PFSK-1 (cell line): ENCODE results near the gene SAG.

ENCODE experiments used
- FOXP2 ChIP-seq: optimal IDR thresholded peaks from 2 replicates; pipeline ENCODE3; 2011; ENCODE audit warnings: borderline replicate concordance, control low read depth, inconsistent platforms; ENCODE audit not compliant: insufficient read depth; ENCODE audit errors: extremely low read length, extremely low read depth
- POLR2AphosphoS5 ChIP-seq: IDR thresholded peaks from 2 replicates; pipeline ENCODE4 v1.6.1; 2012; ENCODE audit warnings: low read depth, mild to moderate bottlenecking, control low read depth, low read length, moderate library complexity
- REST ChIP-seq, 2 experiments: IDR thresholded peaks; 2 replicates each; pipeline versions ENCODE4 v1.6.1 to v1.8.0; 2011 to 2012; ENCODE audit warnings: low read depth in 2 of 2, low read length in 2 of 2, control low read depth in 1 of 2, inconsistent platforms in 1 of 2, mild to moderate bottlenecking in 1 of 2, moderate library complexity in 1 of 2; ENCODE audit not compliant: insufficient read depth in 1 of 2
- SIN3A ChIP-seq: IDR thresholded peaks from 2 replicates; pipeline ENCODE4 v1.6.1; 2012; ENCODE audit warnings: mild to moderate bottlenecking, low read length, moderate library complexity, borderline replicate concordance; ENCODE audit not compliant: insufficient read depth
- TAF1 ChIP-seq: IDR thresholded peaks from 2 replicates; pipeline ENCODE4 v1.6.1; 2012; ENCODE audit warnings: low read length, control low read depth, borderline replicate concordance; ENCODE audit not compliant: insufficient read depth

Gene SAG

DNA sequence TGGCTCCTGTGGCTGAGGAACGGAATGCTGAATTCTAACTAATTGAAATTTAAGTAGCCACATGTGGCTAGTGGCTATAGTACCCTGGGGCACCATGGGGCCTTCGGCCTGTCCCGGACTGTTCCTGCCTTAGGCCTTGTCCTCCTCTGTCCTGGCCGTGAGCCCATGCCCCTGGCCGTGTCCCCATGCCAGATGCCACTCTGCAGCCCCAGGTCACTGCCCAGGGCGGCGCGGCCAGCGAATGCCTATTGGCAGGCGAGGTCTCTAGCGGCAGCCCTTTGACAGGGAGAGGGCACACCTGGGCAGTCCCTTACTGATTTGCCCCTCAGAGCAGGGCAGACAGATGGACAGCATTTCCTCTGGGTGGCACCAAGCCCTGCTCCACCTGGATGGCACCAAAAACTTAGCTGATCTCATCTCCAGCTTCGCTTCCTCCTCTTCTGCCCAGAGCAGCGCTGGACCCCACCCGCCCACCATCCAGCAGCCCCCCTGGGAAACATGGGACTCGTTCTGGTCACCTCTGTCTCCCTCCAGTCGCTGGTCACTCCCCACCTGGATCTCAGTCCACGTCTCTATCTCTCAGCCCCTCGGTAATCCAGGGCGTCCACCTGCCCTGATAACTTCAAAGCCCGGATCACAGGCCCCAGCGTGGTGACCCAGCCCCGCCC lies 45.6 kb downstream of the SAG start:
- TF ChIP-seq TAF1 (no peak), POLR2AphosphoS5 (no peak), REST (IDR thresholded peaks at IDR 0.05; ENCODE audit: insufficient read depth in 1 of 2, low read depth in 2 of 2, low read length in 2 of 2) (no peak), SIN3A (no peak), FOXP2 (no peak)

GRCh38 chr2:233353769-233354499 lies 46.3 kb downstream of the SAG start, which contains the start of gene DGKD:
DGKD (plus strand) TSS chr2:233354494; CDS start chr2:233354519, 25 bp downstream.
- TF ChIP-seq TAF1 = no peak
- TF ChIP-seq FOXP2 = peak; percentile 13

- TF ChIP-seq FOXP2 (no peak), POLR2AphosphoS5 (no peak)
Observed at GRCh38 chr2:233354500-233354924, 46.9 kb downstream of the SAG start.

- TF ChIP-seq SIN3A (no peak), POLR2AphosphoS5 (no peak), TAF1 (no peak), REST (IDR thresholded peaks at IDR 0.05; ENCODE audit: insufficient read depth in 1 of 2, low read depth in 2 of 2, low read length in 2 of 2) (no peak), FOXP2 (no peak)
Observed at GRCh38 chr2:233354971-233355574, 47.5 kb downstream of the SAG start.

DNA sequence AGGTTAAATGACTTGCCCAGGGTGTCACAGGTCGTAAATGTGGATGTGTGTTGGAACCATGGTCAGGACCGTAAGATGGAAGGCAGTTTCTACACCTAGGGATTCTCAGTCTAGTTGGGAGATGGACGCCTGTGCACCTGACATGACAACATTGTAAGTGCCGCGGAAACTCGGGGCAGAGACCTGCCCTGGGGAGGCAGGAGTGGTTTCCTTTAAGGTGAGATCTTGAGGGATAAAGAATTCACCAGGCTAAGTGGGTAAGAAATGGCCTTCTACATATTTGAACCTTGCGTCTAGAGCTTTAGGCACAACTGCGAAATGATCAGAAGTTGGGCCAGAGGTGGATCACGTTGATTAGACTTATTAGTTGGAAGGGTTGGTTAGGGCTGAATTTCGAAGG lies 48.3 kb downstream of the SAG start:
- TF ChIP-seq FOXP2 (no peak), REST (IDR thresholded peaks at IDR 0.05; ENCODE audit: insufficient read depth in 1 of 2, low read depth in 2 of 2, low read length in 2 of 2) (no peak), SIN3A (no peak), TAF1 (no peak), POLR2AphosphoS5 (no peak)

DNA sequence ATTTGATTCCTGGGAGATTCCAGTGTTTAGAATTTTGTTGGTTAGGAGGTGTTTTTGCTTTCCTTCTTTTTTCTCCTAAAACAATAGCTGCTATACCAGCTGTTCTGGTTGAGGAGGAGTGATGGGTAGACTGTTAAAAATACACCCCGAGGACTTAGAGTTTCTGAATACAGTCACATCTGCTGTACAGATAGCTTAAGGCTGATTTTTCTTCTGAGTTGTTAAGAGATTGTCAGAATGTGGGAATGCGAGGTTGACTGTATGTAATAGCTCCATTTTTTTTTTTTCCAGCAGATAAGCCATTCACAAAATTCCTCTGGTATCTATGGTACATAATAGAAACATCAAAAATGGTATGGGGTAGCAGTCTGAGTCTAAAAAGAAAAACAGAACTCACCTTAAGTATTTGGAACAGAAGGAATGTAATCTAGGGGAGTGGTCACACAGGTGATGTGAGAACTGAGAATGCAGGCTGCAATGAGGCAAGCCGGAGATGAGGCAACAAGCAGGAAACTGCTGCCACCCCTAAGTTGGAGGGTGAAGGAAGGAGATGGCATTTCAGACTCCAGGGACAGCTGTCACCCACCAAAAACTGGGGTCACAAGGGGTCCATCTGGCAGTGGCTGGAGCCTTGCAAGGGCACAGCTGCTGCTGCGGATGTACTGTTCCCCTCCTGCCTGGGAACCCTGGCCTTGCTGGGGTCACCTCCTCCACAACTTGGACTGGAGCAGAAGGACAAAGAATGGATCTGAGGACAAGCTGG lies 49.1 kb downstream of the SAG start:
- TF ChIP-seq POLR2AphosphoS5 (no peak), FOXP2 (no peak), REST (IDR thresholded peaks at IDR 0.05; ENCODE audit: insufficient read depth in 1 of 2, low read depth in 2 of 2, low read length in 2 of 2) (no peak), SIN3A (no peak), TAF1 (no peak)
